Activated CD4-positive, alpha-beta T cell treated with anti-CD3 and anti-CD28 coated beads for 36 hours (primary cell): ENCODE results near the gene LHFPL3. TPM values are rescaled to one million over a fixed set of nuclear protein-coding genes. Genes with fewer than 3 reads are reported as not detected.

Source experiments
- ATAC-seq: fragments of 200-7000 bp; cut with Tn5 transposase; one replicate; pipeline ENCODE4 v1.10.0; 2021; ENCODE audit warnings: mild to moderate bottlenecking, moderate library complexity
- CTCF ChIA-PET: fragments of 350-600 bp; sonication (Branson Sonifier 250); formaldehyde crosslinking; loops from one replicate; lab custom pipeline; 2021; ENCODE audit warnings: antibody characterized with exemption; lab: Charles Lee
- POLR2A ChIA-PET: fragments of 350-600 bp; sonication (Branson Sonifier 250); formaldehyde crosslinking; loops from one replicate; lab custom pipeline; 2021; ENCODE audit warnings: antibody characterized with exemption, inconsistent platforms; lab: Charles Lee
- DNase-seq: peaks from one replicate; pipeline ENCODE4 v3.0.0-alpha.2; 2020
- H3K27ac Mint-ChIP-seq: one replicate; pipeline ENCODE4 v1.8.0; 2021; ENCODE audit warnings: mixed read lengths
- H3K27me3 Mint-ChIP-seq: one replicate; pipeline ENCODE4 v1.8.0; 2021; ENCODE audit warnings: mixed read lengths
- H3K36me3 Mint-ChIP-seq: one replicate; pipeline ENCODE4 v1.8.0; 2021; ENCODE audit warnings: low read depth, mixed read lengths
- H3K4me1 Mint-ChIP-seq: one replicate; pipeline ENCODE4 v1.8.0; 2021; ENCODE audit warnings: mixed read lengths
- H3K4me3 Mint-ChIP-seq: one replicate; pipeline ENCODE4 v1.8.0; 2021; ENCODE audit warnings: mild to moderate bottlenecking, moderate library complexity, mixed read lengths
- H3K9me3 Mint-ChIP-seq: one replicate; pipeline ENCODE4 v1.8.0; 2021; ENCODE audit warnings: low read depth, mixed read lengths
- intact Hi-C, 2 experiments: fragments of 100-400 bp; cut with DNase I in 1 of 2; cut with micrococcal nuclease in 1 of 2; formaldehyde crosslinking; loops; one replicate each; pipeline versions ENCODE4 v1.14.2 to v1.15.1; 2022 to 2024; cut with DNase I, micrococcal nuclease
- total RNA-seq, 2 experiments: library from RNA; stranded (reverse); gene quantifications; one replicate each; pipeline ENCODE4 v1.2.3, GENCODE V29; 2021

The LHFPL3 gene
- total RNA-seq, 2 experiments from 2014 or later = not detected

GRCh38 chr7:104723001-104723400 is 394.6 kb downstream of the LHFPL3 start:
- CTCF ChIA-PET = interaction anchor here (0.9 kb wide), 1 partner anchor 65 kb away, joined by 3 read pairs; no protein-coding TSS in a partner anchor
- POLR2A ChIA-PET = no interaction called here
- no peaks in the 10 kb centered on the region for H3K36me3 Mint-ChIP-seq
- H3K4me3 Mint-ChIP-seq = no peak overlapping the region
- no peaks in the 10 kb centered on the region for H3K4me1 Mint-ChIP-seq
- ATAC-seq (no peak), DNase-seq (no peak)
- H3K27ac Mint-ChIP-seq = no peak overlapping the region
- H3K9me3 Mint-ChIP-seq = peaks cover 2% of the 10 kb centered on the region
- intact Hi-C loops = no loop called here
- H3K27me3 Mint-ChIP-seq = peaks cover 2% of the 10 kb centered on the region

GRCh38 chr7:104758504-104758903 is 430.1 kb downstream of the LHFPL3 start:
- peaks cover 11% of the 10 kb centered on the region for H3K27me3 Mint-ChIP-seq
- H3K36me3 Mint-ChIP-seq = no peaks in the 10 kb centered on the region
- H3K9me3 Mint-ChIP-seq = peaks cover 3% of the 10 kb centered on the region
- ATAC-seq = no peak
- no peaks in the 10 kb centered on the region for H3K4me1 Mint-ChIP-seq
- no peak overlapping the region for H3K27ac Mint-ChIP-seq
- CTCF ChIA-PET = no interaction called here
- intact Hi-C loops = no loop called here
- no peak for DNase-seq
- H3K4me3 Mint-ChIP-seq = no peak overlapping the region
- POLR2A ChIA-PET = no interaction called here

- POLR2A ChIA-PET = no interaction called here
- intact Hi-C loops = no loop called here
- DNase-seq = no peak
- H3K4me3 Mint-ChIP-seq = no peak overlapping the region
- H3K4me1 Mint-ChIP-seq = no peaks in the 10 kb centered on the region
- no peak overlapping the region for H3K27ac Mint-ChIP-seq
- CTCF ChIA-PET = interaction anchor here (0.7 kb wide), 1 partner anchor 10 kb away, joined by 3 read pairs; no protein-coding TSS in a partner anchor
- no peaks in the 10 kb centered on the region for H3K9me3 Mint-ChIP-seq
- peaks cover 11% of the 10 kb centered on the region for H3K27me3 Mint-ChIP-seq
- H3K36me3 Mint-ChIP-seq = no peaks in the 10 kb centered on the region
- no peak for ATAC-seq
Observed at GRCh38 chr7:104761892-104762291, 433.5 kb downstream of the LHFPL3 start.

GRCh38 chr7:104767113-104767512 is 438.7 kb downstream of the LHFPL3 start:
- Mint-ChIP-seq H3K4me3 (no peak overlapping the region), H3K36me3 (no peaks in the 10 kb centered on the region), H3K9me3 (no peaks in the 10 kb centered on the region), H3K27ac (no peak overlapping the region), H3K4me1 (no peaks in the 10 kb centered on the region), H3K27me3 (peaks cover 8% of the 10 kb centered on the region)
- ChIA-PET CTCF (interaction anchor here (0.9 kb wide), 1 partner anchor 200 kb away, joined by 3 read pairs; no protein-coding TSS in a partner anchor), POLR2A (no interaction called here)
- DNase-seq = no peak
- ATAC-seq = no peak
- intact Hi-C loops = no loop called here

- no peaks in the 10 kb centered on the region for H3K4me1 Mint-ChIP-seq
- POLR2A ChIA-PET = no interaction called here
- intact Hi-C loops = no loop called here
- ATAC-seq (no peak), DNase-seq (no peak)
- CTCF ChIA-PET = no interaction called here
- H3K4me3 Mint-ChIP-seq = no peak overlapping the region
- H3K9me3 Mint-ChIP-seq = no peaks in the 10 kb centered on the region
- H3K27me3 Mint-ChIP-seq = peaks cover 11% of the 10 kb centered on the region
- no peak overlapping the region for H3K27ac Mint-ChIP-seq
- H3K36me3 Mint-ChIP-seq = no peaks in the 10 kb centered on the region
Observed at GRCh38 chr7:104767826-104768536, 439.6 kb downstream of the LHFPL3 start.

GRCh38 chr7:104772405-104773345 is 444.3 kb downstream of the LHFPL3 start:
- Mint-ChIP-seq H3K27me3 (peaks cover 8% of the 10 kb centered on the region), H3K36me3 (no peaks in the 10 kb centered on the region), H3K27ac (no peak overlapping the region), H3K9me3 (no peaks in the 10 kb centered on the region), H3K4me3 (no peak overlapping the region), H3K4me1 (no peaks in the 10 kb centered on the region)
- ATAC-seq = no peak
- intact Hi-C loops = no loop called here
- CTCF ChIA-PET = interaction anchor here (0.7 kb wide), 1 partner anchor 951 kb away, joined by 3 read pairs; no protein-coding TSS in a partner anchor
- no peak for DNase-seq
- POLR2A ChIA-PET = no interaction called here

- no peak for ATAC-seq
- no peak for DNase-seq
- intact Hi-C loops = no loop called here
- H3K4me1 Mint-ChIP-seq = no peaks in the 10 kb centered on the region
- peaks cover 8% of the 10 kb centered on the region for H3K27me3 Mint-ChIP-seq
- H3K27ac Mint-ChIP-seq = no peak overlapping the region
- ChIA-PET POLR2A (no interaction called here), CTCF (interaction anchor here (0.7 to 1.4 kb wide), 2 partner anchors 26 to 28 kb away, joined by 3 read pairs; no protein-coding TSS in a partner anchor)
- H3K9me3 Mint-ChIP-seq = no peaks in the 10 kb centered on the region
- no peak overlapping the region for H3K4me3 Mint-ChIP-seq
- H3K36me3 Mint-ChIP-seq = no peaks in the 10 kb centered on the region
Observed at GRCh38 chr7:104773796-104774195, 445.4 kb downstream of the LHFPL3 start.

- intact Hi-C loops = no loop called here
- ChIA-PET CTCF (no interaction called here), POLR2A (interaction anchor here (0.7 kb wide), 1 partner anchor 1683 kb away, joined by 3 read pairs; no protein-coding TSS in a partner anchor)
- ATAC-seq = no peak
- H3K27me3 Mint-ChIP-seq = peaks cover 4% of the 10 kb centered on the region
- H3K9me3 Mint-ChIP-seq = no peaks in the 10 kb centered on the region
- no peak for DNase-seq
- H3K36me3 Mint-ChIP-seq = no peaks in the 10 kb centered on the region
- H3K27ac Mint-ChIP-seq = no peak overlapping the region
- no peaks in the 10 kb centered on the region for H3K4me1 Mint-ChIP-seq
- H3K4me3 Mint-ChIP-seq = no peak overlapping the region
Observed at GRCh38 chr7:104775531-104775930, 447.1 kb downstream of the LHFPL3 start.

- ChIA-PET POLR2A (no interaction called here), CTCF (no interaction called here)
- no peak for ATAC-seq
- intact Hi-C loops = no loop called here
- Mint-ChIP-seq H3K36me3 (no peaks in the 10 kb centered on the region), H3K4me3 (no peak overlapping the region), H3K27ac (no peak overlapping the region), H3K27me3 (peaks cover 2% of the 10 kb centered on the region), H3K4me1 (no peaks in the 10 kb centered on the region), H3K9me3 (no peaks in the 10 kb centered on the region)
- no peak for DNase-seq
Observed at GRCh38 chr7:104777301-104777800, 448.9 kb downstream of the LHFPL3 start.

GRCh38 chr7:104779888-104780287 is 451.5 kb downstream of the LHFPL3 start:
- H3K9me3 Mint-ChIP-seq = no peaks in the 10 kb centered on the region
- H3K4me3 Mint-ChIP-seq = no peak overlapping the region
- ATAC-seq = no peak
- POLR2A ChIA-PET = no interaction called here
- H3K4me1 Mint-ChIP-seq = no peaks in the 10 kb centered on the region
- CTCF ChIA-PET = no interaction called here
- peaks cover 2% of the 10 kb centered on the region for H3K27me3 Mint-ChIP-seq
- no peaks in the 10 kb centered on the region for H3K36me3 Mint-ChIP-seq
- H3K27ac Mint-ChIP-seq = no peak overlapping the region
- no peak for DNase-seq
- intact Hi-C loops = no loop called here

GRCh38 chr7:104784686-104785085 is 456.3 kb downstream of the LHFPL3 start:
- intact Hi-C loops = no loop called here
- no peak for ATAC-seq
- H3K27ac Mint-ChIP-seq = no peak overlapping the region
- ChIA-PET CTCF (no interaction called here), POLR2A (no interaction called here)
- H3K27me3 Mint-ChIP-seq = peaks cover 7% of the 10 kb centered on the region
- DNase-seq = no peak
- no peaks in the 10 kb centered on the region for H3K9me3 Mint-ChIP-seq
- no peaks in the 10 kb centered on the region for H3K36me3 Mint-ChIP-seq
- H3K4me3 Mint-ChIP-seq = no peak overlapping the region
- no peaks in the 10 kb centered on the region for H3K4me1 Mint-ChIP-seq
